ENCODE results near the gene NTM.

DNA sequence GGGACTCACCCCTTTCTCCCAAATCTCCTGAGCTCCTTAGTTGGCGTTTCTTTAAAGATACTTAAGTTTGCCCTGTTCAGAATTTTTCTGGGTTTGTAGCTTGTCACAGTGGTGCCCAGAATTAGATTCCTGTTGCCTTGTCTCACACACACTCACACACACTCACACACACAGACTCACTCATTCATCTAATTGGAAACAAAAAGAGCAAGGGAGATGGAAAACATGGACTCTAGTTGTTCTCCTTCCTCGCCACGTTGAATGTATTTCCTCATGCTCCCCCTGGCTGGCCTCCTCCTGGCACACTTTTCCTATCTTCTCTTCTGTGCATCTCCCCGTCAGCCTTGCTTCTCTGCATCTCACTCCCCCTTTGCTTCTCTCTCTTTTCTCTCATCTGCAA lies 752.3 kb downstream of the NTM start:
- TF ChIP-seq, protein P1, sequence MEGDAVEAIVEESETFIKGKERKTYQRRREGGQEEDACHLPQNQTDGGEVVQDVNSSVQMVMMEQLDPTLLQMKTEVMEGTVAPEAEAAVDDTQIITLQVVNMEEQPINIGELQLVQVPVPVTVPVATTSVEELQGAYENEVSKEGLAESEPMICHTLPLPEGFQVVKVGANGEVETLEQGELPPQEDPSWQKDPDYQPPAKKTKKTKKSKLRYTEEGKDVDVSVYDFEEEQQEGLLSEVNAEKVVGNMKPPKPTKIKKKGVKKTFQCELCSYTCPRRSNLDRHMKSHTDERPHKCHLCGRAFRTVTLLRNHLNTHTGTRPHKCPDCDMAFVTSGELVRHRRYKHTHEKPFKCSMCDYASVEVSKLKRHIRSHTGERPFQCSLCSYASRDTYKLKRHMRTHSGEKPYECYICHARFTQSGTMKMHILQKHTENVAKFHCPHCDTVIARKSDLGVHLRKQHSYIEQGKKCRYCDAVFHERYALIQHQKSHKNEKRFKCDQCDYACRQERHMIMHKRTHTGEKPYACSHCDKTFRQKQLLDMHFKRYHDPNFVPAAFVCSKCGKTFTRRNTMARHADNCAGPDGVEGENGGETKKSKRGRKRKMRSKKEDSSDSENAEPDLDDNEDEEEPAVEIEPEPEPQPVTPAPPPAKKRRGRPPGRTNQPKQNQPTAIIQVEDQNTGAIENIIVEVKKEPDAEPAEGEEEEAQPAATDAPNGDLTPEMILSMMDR (IDR thresholded peaks at IDR 0.05), result no peak
- TF ChIP-seq POLR2A (IDR thresholded peaks at IDR 0.05), result no peak

Data from Peyer's patch (tissue), 4 donors.